Stomach (tissue), 9 donors: ENCODE measurements around the gene CSNK2B. TPM values are rescaled to one million over a fixed set of nuclear protein-coding genes. Genes with fewer than 3 reads are reported as not detected.

Experiments used
- DNase-seq, 2 donors: peaks; one replicate each; pipeline versions ENCODE4 v3.0.0 to v3.0.0-alpha.2; 2013 to 2019
- H3K27ac ChIP-seq, 5 donors: fragments of 200-600 bp in 4 of 5; sonication (generic) in 4 of 5; one replicate each; pipeline ENCODE4 v1.5.1; 2013 to 2019; ENCODE audit warnings: mild to moderate bottlenecking in 1 of 5, moderate library complexity in 1 of 5
- H3K27me3 ChIP-seq, 3 donors: fragments of 200-600 bp; sonication (generic); one replicate each; pipeline ENCODE4 v1.5.1; 2017 to 2019; ENCODE audit warnings: mixed run types in 1 of 3
- H3K36me3 ChIP-seq, 4 donors: fragments of 200-600 bp; sonication (generic); 1 replicate in 3 of 4; 2 replicates in 1 of 4; pipeline ENCODE4 v1.5.1; 2016 to 2019
- H3K4me1 ChIP-seq, 4 donors: fragments of 200-600 bp; sonication (generic); one replicate each; pipeline ENCODE4 v1.5.1; 2016 to 2019
- H3K4me3 ChIP-seq, 4 donors: fragments of 200-600 bp; sonication (generic) in 3 of 4; one replicate each; pipeline ENCODE4 v1.5.1; 2016 to 2019; ENCODE audit warnings: mild to moderate bottlenecking in 1 of 4
- H3K9me3 ChIP-seq, 4 donors: fragments of 200-600 bp; sonication (generic); one replicate each; pipeline ENCODE4 v1.5.1; 2016 to 2019
- CTCF ChIP-seq, 7 experiments: fragments of 450-650 bp in 4 of 7; fragments of 200-600 bp in 3 of 7; sonication (generic) in 3 of 7; IDR thresholded peaks; one replicate each; pipeline ENCODE4 v1.5.1; 2016 to 2019; ENCODE audit warnings: antibody characterized with exemption in 7 of 7, control low read depth in 2 of 7, mild to moderate bottlenecking in 1 of 7
- EP300 ChIP-seq: sonication (generic); formaldehyde crosslinking; IDR thresholded peaks from one replicate; pipeline ENCODE4 v1.6.1; 2017; ENCODE audit warnings: antibody characterized with exemption
- POLR2A ChIP-seq, 4 donors: fragments of 450-650 bp; IDR thresholded peaks; one replicate each; pipeline ENCODE4 v1.6.1; 2016; ENCODE audit warnings: antibody characterized with exemption in 4 of 4, control low read depth in 2 of 4, mild to moderate bottlenecking in 1 of 4, moderate library complexity in 1 of 4
- POLR2AphosphoS5 ChIP-seq, 3 donors: sonication (generic); formaldehyde crosslinking; IDR thresholded peaks; one replicate each; pipeline ENCODE4 v1.6.1; 2016; ENCODE audit warnings: antibody characterized with exemption in 3 of 3
- WGBS, 5 donors: extraction: QIAGEN DNeasy Blood & Tissue Kit in 3 of 5; methylation state at CpG; one replicate each; pipeline versions ENCODE4 v1.1.5 to v1.1.7; 2013 to 2018; 5-methylcytosine and 5-hydroxymethylcytosine counted together
- intact Hi-C: fragments of 100-400 bp; cut with DNase I; formaldehyde crosslinking; loops from one replicate; pipeline ENCODE4 v1.15.1; 2023; ENCODE audit warnings: low total_unique reads
- polyA plus RNA-seq, 3 donors: library from polyadenylated mRNA; stranded (reverse); fragments of 200-250 nt; gene quantifications; one replicate each; pipeline ENCODE4 v1.2.3, GENCODE V29; 2013
- total RNA-seq, 5 donors: library from RNA; depleted of rRNA; stranded (reverse); fragments of >200 nt; gene quantifications; one replicate each; pipeline versions ENCODE4 v1.1.0 to v1.2.3, GENCODE V29; 2014 to 2016
- donor health status: healthy with polysubstance abuse.
- donor health status: Bipolar disorder and iron deficiency.
- donor health status: healthy.

The CSNK2B gene
- total and polyA plus RNA-seq, 8 donors, result 11.3 to 375 (median 166) TPM

DNA sequence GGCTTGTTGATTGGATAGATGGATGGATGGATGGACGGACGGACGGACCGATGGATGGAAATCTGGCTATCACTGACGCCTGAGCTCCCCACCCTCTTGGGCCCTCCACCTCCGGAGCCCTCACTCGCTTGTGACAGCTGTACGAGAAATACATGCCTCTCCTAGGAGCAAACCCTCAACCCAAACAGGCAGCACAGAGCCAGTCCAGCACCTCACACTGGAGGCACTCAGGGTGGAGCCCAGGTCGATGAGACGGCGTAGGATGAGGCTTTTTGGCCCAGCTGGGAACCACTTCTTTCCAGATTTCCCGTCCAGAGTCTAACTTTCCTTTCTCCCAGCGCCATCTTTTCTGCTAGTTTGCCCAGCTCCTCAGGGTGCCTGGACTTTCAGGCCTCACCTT is 17.7 kb downstream of the CSNK2B start:
- WGBS, 5 donors, result 53 to 73% (median 54%) methylated on average over 13 of the region's 13 CpGs
- no peaks in the 10 kb centered on the region for H3K27me3 ChIP-seq

GRCh38 chr6:31686483-31686882 is 20.6 kb downstream of the CSNK2B start:
- 76 to 88% (median 81%) methylated on average over 5 of the region's 5 CpGs for WGBS, 5 donors
- H3K36me3 ChIP-seq, result peaks cover 49 to 73% (median 69%) of the 10 kb centered on the region in 4 donors
- intact Hi-C loops, result loop anchor here (10.0 kb wide), 1 partner anchor 78 kb away; the partner anchor contains the start of gene SAPCD1

More for the DNA sequence above, 17.7 kb downstream of the CSNK2B start:
- TF ChIP-seq POLR2AphosphoS5 (IDR thresholded peaks at IDR 0.05), result no peak
- H3K4me3 ChIP-seq, result peak overlapping the region in 3 of 4 donors; percentile 30 to 38 (median 38)
- H3K9me3 ChIP-seq, result no peaks in the 10 kb centered on the region
- peak overlapping the region in 4 of 5 donors; percentile 24 to 66 (median 53) for H3K27ac ChIP-seq
- H3K36me3 ChIP-seq, result peaks cover 22 to 44% (median 40%) of the 10 kb centered on the region in 4 donors
- DNase-seq, result peak in 1 of 2 donors; percentile 46
- H3K4me1 ChIP-seq, result peaks cover 11 to 39% (median 28%) of the 10 kb centered on the region in 4 donors
- intact Hi-C loops, result loop anchor here (10.0 kb wide), 1 partner anchor 81 kb away; the partner anchor contains the start of gene SAPCD1

GRCh38 chr6:31687321-31687720 is 21.4 kb downstream of the CSNK2B start:
- TF ChIP-seq CTCF (IDR thresholded peaks at IDR 0.05) (no peak), EP300 (no peak), POLR2A (IDR thresholded peaks at IDR 0.05) (no peak), POLR2AphosphoS5 (IDR thresholded peaks at IDR 0.05) (no peak)
- Histone ChIP-seq H3K4me1 (peaks cover 4 to 36% (median 21%) of the 10 kb centered on the region in 4 donors), H3K27me3 (no peaks in the 10 kb centered on the region), H3K36me3 (peaks cover 56 to 81% (median 77%) of the 10 kb centered on the region in 4 donors), H3K9me3 (no peaks in the 10 kb centered on the region), H3K4me3 (no peak overlapping the region), H3K27ac (no peak overlapping the region)
- 83 to 94% (median 84%) methylated on average over 8 of the region's 8 CpGs for WGBS, 5 donors
- intact Hi-C loops, result loop anchor here (10.0 kb wide), 1 partner anchor 77 kb away; the partner anchor contains the start of gene SAPCD1
- no peak for DNase-seq

More at GRCh38 chr6:31686483-31686882, 20.6 kb downstream of the CSNK2B start:
- Histone ChIP-seq H3K9me3 (no peaks in the 10 kb centered on the region), H3K4me1 (peaks cover 9 to 44% (median 26%) of the 10 kb centered on the region in 4 donors), H3K27ac (no peak overlapping the region), H3K4me3 (no peak overlapping the region), H3K27me3 (no peaks in the 10 kb centered on the region)
- TF ChIP-seq CTCF (IDR thresholded peaks at IDR 0.05) (no peak), EP300 (no peak), POLR2A (IDR thresholded peaks at IDR 0.05) (no peak), POLR2AphosphoS5 (IDR thresholded peaks at IDR 0.05) (no peak)
- DNase-seq, result no peak

DNA sequence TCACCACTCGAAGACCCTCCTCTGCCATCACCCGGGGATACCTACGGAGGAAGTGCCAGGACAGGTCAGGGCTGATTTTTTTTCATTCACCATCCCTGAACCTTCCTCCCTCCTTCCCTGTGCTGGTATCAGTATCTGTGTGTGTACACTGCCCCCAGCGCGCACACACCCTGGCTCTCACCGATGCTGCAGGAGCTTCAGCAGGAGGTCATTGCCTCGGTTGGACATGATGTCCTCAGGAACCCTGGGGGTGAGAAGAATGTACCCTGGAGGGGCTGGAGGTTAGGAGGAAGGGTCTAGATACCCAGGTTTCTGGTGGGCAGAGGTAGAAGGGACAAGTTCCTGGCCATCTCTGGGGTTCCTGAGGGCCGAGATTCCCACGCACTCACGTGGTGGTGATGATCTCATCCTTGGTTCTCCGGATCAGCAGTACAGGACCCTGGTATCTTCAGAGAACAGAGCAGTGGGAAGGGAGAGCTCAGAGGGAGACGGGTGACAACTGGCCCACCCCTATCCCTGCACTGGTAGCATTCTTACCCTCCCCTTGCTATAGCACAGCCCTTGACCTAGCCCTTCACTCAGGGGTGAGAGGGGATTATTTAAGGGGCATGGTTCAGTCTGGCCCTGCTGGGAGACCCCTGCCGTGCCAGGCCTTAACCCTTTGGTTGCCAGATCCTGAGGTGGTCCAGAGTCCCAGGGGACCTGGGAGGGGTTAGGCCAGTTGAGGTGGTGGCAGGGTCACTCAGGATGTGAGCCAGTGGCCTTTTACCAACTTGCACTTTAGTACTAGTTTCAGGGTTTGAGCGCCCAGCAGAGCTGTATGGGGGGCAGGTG is 22.2 kb downstream of the CSNK2B start:
- intact Hi-C loops, result loop anchor here (10.0 kb wide), 1 partner anchor 77 kb away; the partner anchor contains the start of gene SAPCD1
- Histone ChIP-seq H3K27ac (peak overlapping the region in 1 of 5 donors; percentile 43), H3K9me3 (no peaks in the 10 kb centered on the region), H3K4me1 (peaks cover 4 to 29% (median 17%) of the 10 kb centered on the region in 4 donors), H3K36me3 (peaks cover 63 to 89% (median 85%) of the 10 kb centered on the region in 4 donors), H3K27me3 (no peaks in the 10 kb centered on the region), H3K4me3 (no peak overlapping the region)
- TF ChIP-seq POLR2AphosphoS5 (IDR thresholded peaks at IDR 0.05) (no peak), POLR2A (IDR thresholded peaks at IDR 0.05) (no peak), EP300 (no peak), CTCF (IDR thresholded peaks at IDR 0.05) (no peak)
- DNase-seq, result no peak
- WGBS, 5 donors, result 80 to 87% (median 82%) methylated on average over 13 to 14 of the region's 14 CpGs
